Measurements from ENCODE around the gene SLC27A1. TPM values are rescaled to one million over a fixed set of nuclear protein-coding genes. Genes with fewer than 3 reads are reported as not detected.

SLC27A1 gene
- total RNA-seq, 1 donor from 2014 or later = 9.5 TPM

- Histone ChIP-seq H4K20me1 (ENCODE audit: insufficient read depth, low read length) (peaks cover 22% of the 10 kb centered on the region), H2AFZ (ENCODE audit: low read depth, low read length) (no peak overlapping the region), H3K36me3 (ENCODE audit: insufficient read depth, low read length) (no peaks in the 10 kb centered on the region), H3K27me3 (ENCODE audit: insufficient read depth, low read length) (no peaks in the 10 kb centered on the region), H3K27ac (ENCODE audit: low read depth, low read length) (peak overlapping the region; percentile 94), H3K4me2 (ENCODE audit: low read length) (peak overlapping the region; percentile 98), H3K9ac (ENCODE audit: low read length) (peak overlapping the region; percentile 96), H3K79me2 (ENCODE audit: insufficient read depth, low read length) (peaks cover 48% of the 10 kb centered on the region), H3K9me3 (ENCODE audit: insufficient read depth, low read depth, low read length) (no peaks in the 10 kb centered on the region), H3K4me1 (ENCODE audit: insufficient read depth, low read length) (peaks cover 11% of the 10 kb centered on the region), H3K4me3 (ENCODE audit: insufficient read depth, low read depth, low read length) (peak overlapping the region; percentile 82)
- DNase-seq (ENCODE audit: low read depth) (no peak), FAIRE-seq (no peak)
- H3K4me1 Mint-ChIP-seq (ENCODE audit: low read depth, unreplicated experiment) = peaks cover 23% of the 10 kb centered on the region
- H3K4me3 Mint-ChIP-seq (ENCODE audit: unreplicated experiment) = peak overlapping the region; percentile 96
- H3K9me3 Mint-ChIP-seq (ENCODE audit: unreplicated experiment) = peaks cover 7% of the 10 kb centered on the region
- peaks cover 27% of the 10 kb centered on the region for H3K36me3 Mint-ChIP-seq (ENCODE audit: low read depth, unreplicated experiment)
- H3K27me3 Mint-ChIP-seq (ENCODE audit: low read depth, unreplicated experiment) = no peaks in the 10 kb centered on the region
- no peak for TF ChIP-seq CTCF (IDR thresholded peaks at IDR 0.05; ENCODE audit: insufficient read depth, low read depth, low read length)
- TF ChIP-seq EZH2 (IDR thresholded peaks at IDR 0.05; ENCODE audit: insufficient read depth, low read length) = no peak
- H3K27ac Mint-ChIP-seq (ENCODE audit: unreplicated experiment) = peak overlapping the region; percentile 94
These were observed 40.1 kb downstream of the SLC27A1 start for GRCh38 chr19:17510220-17510993.

- Histone ChIP-seq H3K9ac (ENCODE audit: low read length) (peak overlapping the region; percentile 96), H2AFZ (ENCODE audit: low read depth, low read length) (peak overlapping the region; percentile 96), H3K27ac (ENCODE audit: low read depth, low read length) (peak overlapping the region; percentile 94), H3K79me2 (ENCODE audit: insufficient read depth, low read length) (peaks cover 41% of the 10 kb centered on the region), H4K20me1 (ENCODE audit: insufficient read depth, low read length) (peaks cover 16% of the 10 kb centered on the region), H3K9me3 (ENCODE audit: insufficient read depth, low read depth, low read length) (peaks cover 2% of the 10 kb centered on the region), H3K36me3 (ENCODE audit: insufficient read depth, low read length) (no peaks in the 10 kb centered on the region), H3K27me3 (ENCODE audit: insufficient read depth, low read length) (no peaks in the 10 kb centered on the region), H3K4me3 (ENCODE audit: insufficient read depth, low read depth, low read length) (peak overlapping the region; percentile 82), H3K4me1 (ENCODE audit: insufficient read depth, low read length) (peaks cover 11% of the 10 kb centered on the region), H3K4me2 (ENCODE audit: low read length) (peak overlapping the region; percentile 98)
- no peak for TF ChIP-seq EZH2 (IDR thresholded peaks at IDR 0.05; ENCODE audit: insufficient read depth, low read length)
- no peak for TF ChIP-seq CTCF (IDR thresholded peaks at IDR 0.05; ENCODE audit: insufficient read depth, low read depth, low read length)
- Mint-ChIP-seq H3K4me1 (ENCODE audit: low read depth, unreplicated experiment) (peaks cover 25% of the 10 kb centered on the region), H3K4me3 (ENCODE audit: unreplicated experiment) (peak overlapping the region; percentile 96), H3K9me3 (ENCODE audit: unreplicated experiment) (peaks cover 7% of the 10 kb centered on the region), H3K27ac (ENCODE audit: unreplicated experiment) (peak overlapping the region; percentile 89), H3K27me3 (ENCODE audit: low read depth, unreplicated experiment) (no peaks in the 10 kb centered on the region), H3K36me3 (ENCODE audit: low read depth, unreplicated experiment) (peaks cover 36% of the 10 kb centered on the region)
- DNase-seq (ENCODE audit: low read depth) = peak; percentile 72
- FAIRE-seq = no peak
These were observed 41.6 kb downstream of the SLC27A1 start for GRCh38 chr19:17511724-17512573.
